NT2/D1 (cell line): Measurements from ENCODE around the gene RRAGB.

Source experiments
- SUZ12 ChIP-seq: IDR thresholded peaks from 2 replicates; pipeline ENCODE4 v1.6.1; 2011; ENCODE audit not compliant: insufficient read length, insufficient read depth; ENCODE audit errors: extremely low read depth
- YY1 ChIP-seq: IDR thresholded peaks from 2 replicates; pipeline ENCODE4 v1.6.1; 2011; ENCODE audit not compliant: insufficient read length, insufficient read depth
- ZNF274 ChIP-seq: IDR thresholded peaks from 2 replicates; pipeline ENCODE4 v1.6.1; 2011; ENCODE audit warnings: mild to moderate bottlenecking, low read depth, low read length

- TF ChIP-seq SUZ12 (no peak), ZNF274 (no peak), YY1 (no peak)
These were observed 21.4 kb downstream of the RRAGB start for GRCh38 chrX:55738969-55739368.
